HG03196 (cell line): ENCODE data around the gene TKFC.

Experiments
- ATAC-seq: cut with Tn5 transposase; IDR thresholded peaks from one replicate; pipeline ENCODE4 v1.9.1; 2021; ENCODE audit not compliant: unreplicated experiment

TKFC gene

GRCh38 chr11:61345170-61345610 is 12.2 kb downstream of the TKFC start:
- ATAC-seq = no peak

- ATAC-seq = no peak
These were observed 13.2 kb downstream of the TKFC start for GRCh38 chr11:61345954-61346843.

GRCh38 chr11:61347916-61348461 is 15.0 kb downstream of the TKFC start:
- no peak for ATAC-seq

- no peak for ATAC-seq
These were observed 16.2 kb downstream of the TKFC start for GRCh38 chr11:61349189-61349751.

- ATAC-seq = no peak
These were observed 16.9 kb downstream of the TKFC start for GRCh38 chr11:61349916-61350315.

- no peak for ATAC-seq
These were observed 17.3 kb downstream of the TKFC start for GRCh38 chr11:61350336-61350735.

- no peak for ATAC-seq
These were observed 17.8 kb downstream of the TKFC start for GRCh38 chr11:61350803-61351202.

- ATAC-seq = no peak
These were observed 19.0 kb downstream of the TKFC start for GRCh38 chr11:61352038-61352437.

GRCh38 chr11:61353131-61354067 is 20.4 kb downstream of the TKFC start:
- no peak for ATAC-seq

GRCh38 chr11:61354208-61354607 is 21.2 kb downstream of the TKFC start:
- ATAC-seq = no peak

GRCh38 chr11:61356706-61357105 is 23.7 kb downstream of the TKFC start:
- no peak for ATAC-seq

- peak; percentile 40 for ATAC-seq
These were observed 24.3 kb downstream of the TKFC start for GRCh38 chr11:61357233-61357893.

- no peak for ATAC-seq
These were observed 24.8 kb downstream of the TKFC start for GRCh38 chr11:61357894-61358239.

GRCh38 chr11:61358566-61358965 is 25.5 kb downstream of the TKFC start:
- ATAC-seq = no peak

GRCh38 chr11:61359516-61359915 is 26.5 kb downstream of the TKFC start:
- no peak for ATAC-seq

GRCh38 chr11:61361237-61361740 is 28.3 kb downstream of the TKFC start:
- no peak for ATAC-seq

GRCh38 chr11:61361741-61362541 is 28.9 kb downstream of the TKFC start, which contains the start of the genes CYB561A3 and TMEM138:
Gene CYB561A3 (minus strand): TSS chr11:61361882. CDS start chr11:61356713, 5,169 bp downstream.
Gene TMEM138 (plus strand): TSS chr11:61362374. CDS start chr11:61364391, 2,017 bp downstream.
- ATAC-seq = peak; percentile 78

- no peak for ATAC-seq
These were observed 29.5 kb downstream of the TKFC start for GRCh38 chr11:61362542-61362875.

GRCh38 chr11:61364012-61364675 is 31.1 kb downstream of the TKFC start:
- no peak for ATAC-seq
